HG03175 (cell line): ENCODE data around the gene AKR1B1.
"Not testable (repeated sequence)": the region's sequence is repeated elsewhere in the genome, so short reads cannot be mapped to it uniquely, and the experiment has no call there.

ENCODE experiments used
- ATAC-seq: cut with Tn5 transposase; IDR thresholded peaks from one replicate; pipeline ENCODE4 v1.9.1; 2021; ENCODE audit warnings: mild to moderate bottlenecking, moderate library complexity; ENCODE audit not compliant: unreplicated experiment

Gene AKR1B1

DNA sequence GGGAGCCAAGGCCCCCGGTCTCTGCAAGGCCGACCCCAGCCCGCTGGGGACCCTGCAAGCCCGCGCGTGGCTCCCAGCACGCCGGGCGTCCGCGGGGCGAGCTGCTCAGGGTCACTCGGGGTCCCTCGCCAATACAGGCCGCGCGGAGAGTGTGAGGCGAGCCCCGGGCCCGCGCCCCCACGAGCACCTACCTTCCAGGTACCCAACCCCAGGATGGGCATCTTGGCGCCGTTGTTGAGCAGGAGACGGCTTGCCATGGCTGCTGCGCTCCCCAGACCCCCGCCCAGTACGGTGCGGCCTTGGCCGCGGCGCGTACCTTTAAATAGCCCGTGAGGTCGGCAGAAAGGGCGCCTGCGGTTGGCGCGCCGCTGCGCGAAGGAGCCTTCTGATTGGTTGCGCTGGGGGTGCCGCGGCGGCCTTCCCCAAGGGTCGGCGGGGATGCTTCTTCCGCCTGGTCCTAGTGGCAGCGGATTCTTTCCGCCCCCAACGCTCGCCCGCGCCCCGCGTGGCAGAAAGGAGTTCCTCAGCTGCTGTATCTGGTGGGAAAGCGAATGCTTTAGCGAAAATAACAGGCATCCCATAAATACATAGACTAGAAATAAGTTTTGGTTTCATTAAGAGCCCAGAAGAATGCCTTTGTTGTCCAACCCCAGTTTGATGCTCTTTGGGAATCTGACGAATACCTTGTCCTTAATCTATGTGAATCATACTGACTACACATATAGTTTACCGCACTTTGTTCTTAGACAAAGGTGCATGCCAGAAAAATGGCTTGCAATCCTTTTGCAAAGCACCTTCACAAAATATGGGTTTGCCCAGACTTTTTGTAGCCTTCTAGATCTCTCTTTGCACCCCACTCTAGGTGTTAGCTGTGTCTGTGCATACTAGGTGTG is at the start of gene AKR1B1:
TSS of gene AKR1B1 (minus strand) at position 295 of the 893 bp plus-strand sequence. CDS start at position 257, 38 bp downstream.
- ATAC-seq = peak; percentile 95

DNA sequence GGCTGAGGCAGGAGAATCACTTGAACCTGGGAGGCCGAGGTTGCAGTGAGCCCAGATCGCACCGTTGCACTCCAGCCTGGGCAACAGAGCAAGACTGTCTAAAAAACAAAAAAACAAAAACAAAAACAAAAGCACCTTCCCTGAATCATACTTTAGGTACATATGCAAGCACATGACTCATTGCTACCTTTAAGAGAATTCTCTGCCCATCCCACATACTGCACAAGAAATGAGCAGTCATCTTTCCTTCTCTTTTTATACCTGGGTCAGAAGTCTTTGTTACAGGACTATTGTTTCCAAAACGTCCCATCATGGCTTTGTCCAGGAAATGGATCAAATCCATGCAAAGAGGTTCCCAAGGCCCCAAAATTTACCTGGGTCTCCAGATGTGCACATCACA is 47.0 kb upstream of the AKR1B1 start:
- no peak for ATAC-seq

DNA sequence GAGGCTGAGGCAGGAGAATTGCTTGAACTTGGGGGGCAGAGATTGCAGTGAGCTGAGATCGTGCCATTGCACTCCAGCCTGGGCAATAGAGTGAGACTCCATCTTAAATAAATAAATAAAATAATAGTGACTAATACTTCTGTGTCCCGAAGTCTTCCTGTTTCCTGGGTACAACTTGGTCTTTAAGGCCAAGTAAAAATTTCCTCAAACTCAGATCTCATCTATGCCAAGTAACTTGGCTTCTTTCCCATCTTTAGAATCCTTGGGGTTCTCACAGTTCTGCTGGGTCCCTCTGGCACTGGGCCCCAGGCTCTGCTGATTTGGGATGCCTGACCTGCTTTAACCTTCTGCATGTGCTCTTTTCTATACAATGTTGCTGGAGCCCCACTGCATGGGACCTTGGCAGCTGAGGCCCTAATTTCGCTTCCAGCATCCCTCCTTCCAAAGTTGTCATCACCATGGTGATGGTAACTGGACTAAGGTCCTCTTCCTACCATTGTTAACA is 45.8 kb upstream of the AKR1B1 start:
- ATAC-seq = no peak

DNA sequence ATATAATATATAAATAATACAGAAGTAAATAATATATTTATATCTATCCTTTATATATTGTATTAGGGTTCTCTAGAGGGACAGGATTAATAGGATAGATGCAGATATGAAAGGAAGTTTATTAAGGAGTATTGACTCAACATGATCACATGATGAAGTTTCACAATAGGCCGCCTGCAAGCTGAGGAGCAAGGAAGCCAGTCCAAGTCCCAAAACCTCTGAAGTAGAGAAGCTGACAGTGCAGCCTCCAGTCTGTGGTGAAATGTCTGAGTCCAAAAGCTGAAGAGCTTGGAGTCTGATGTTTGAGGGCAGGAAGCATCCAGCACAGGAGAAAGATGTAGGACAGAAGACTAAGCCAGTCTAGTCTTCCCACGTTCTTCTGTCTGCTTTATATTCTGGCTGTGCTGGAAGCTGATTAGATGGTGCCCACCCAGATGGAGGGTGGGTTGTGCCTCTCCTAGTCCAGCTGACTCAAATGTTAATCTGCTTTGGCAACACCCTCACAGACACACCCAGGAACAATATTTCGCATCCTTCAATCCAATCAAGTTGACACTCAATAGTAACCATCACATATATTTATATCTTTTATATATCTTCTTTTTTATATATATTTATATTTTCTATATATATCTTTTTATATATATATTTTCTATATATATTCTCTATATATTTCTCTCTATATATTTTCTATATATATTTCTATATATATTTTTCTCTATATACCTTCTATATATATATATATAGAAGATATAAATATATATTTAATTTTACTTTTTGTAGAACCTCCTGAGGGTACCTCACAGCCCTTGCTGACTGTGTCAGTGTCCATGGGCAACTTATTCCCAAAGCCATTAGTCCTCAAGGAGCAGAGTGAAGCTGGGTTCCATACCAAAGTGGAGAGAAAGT is 43.8 kb upstream of the AKR1B1 start:
- ATAC-seq = no peak

DNA sequence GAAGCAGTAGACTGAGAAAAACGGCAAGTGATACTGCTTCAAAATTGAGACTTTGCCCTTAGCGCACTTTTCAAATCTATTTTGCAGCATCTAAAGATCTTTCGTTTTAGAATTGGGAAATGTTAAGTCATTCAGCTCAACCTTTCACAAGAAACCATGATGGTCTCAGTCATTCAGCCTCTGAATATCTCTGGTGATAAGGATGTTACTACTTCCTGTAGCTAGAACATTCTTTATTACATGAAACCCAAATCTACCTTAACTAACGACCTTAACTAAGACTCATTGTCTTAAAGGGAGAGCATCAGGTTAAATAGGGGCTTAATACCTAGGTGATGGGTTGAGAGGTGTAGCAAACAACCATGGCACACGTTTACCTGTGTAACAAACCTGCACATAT is 42.1 kb upstream of the AKR1B1 start:
- ATAC-seq = no peak

DNA sequence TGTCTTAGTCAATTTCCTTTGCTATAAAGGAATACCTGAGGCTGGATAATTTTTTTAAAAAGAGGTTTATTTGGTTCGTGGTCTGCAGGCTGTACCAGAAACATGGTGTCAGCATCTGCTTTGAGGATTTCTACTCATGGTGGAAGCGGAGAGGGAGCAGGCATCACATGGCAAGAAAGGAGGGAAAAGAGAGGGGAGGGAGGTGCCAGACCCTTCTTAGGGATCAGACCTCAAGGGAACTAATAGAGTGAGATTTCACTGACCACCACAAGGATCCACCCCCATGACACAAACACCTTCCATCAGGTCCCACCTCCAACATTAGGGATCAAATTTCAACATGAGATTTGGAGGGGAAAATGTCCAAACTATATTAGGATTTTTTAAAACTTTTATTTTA is 41.5 kb upstream of the AKR1B1 start:
- no peak for ATAC-seq

DNA sequence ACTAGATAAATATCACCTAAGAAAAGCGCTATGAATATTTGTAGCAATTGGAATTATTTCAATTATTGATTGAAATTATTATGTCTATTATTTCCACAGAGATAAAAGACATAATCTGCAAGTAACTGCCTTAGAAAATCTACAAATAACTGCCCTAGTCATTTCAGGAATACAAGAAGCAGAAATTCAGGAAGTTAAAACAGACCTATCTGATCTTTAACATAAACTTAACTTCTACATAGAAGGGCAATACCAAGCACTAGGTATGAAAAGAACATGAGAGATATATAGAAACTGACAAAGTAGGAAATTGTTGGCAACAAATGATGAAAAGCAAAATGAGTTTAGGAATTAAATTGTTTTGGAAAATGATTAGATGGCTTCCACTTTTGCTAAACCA is 36.6 kb upstream of the AKR1B1 start:
- no peak for ATAC-seq

DNA sequence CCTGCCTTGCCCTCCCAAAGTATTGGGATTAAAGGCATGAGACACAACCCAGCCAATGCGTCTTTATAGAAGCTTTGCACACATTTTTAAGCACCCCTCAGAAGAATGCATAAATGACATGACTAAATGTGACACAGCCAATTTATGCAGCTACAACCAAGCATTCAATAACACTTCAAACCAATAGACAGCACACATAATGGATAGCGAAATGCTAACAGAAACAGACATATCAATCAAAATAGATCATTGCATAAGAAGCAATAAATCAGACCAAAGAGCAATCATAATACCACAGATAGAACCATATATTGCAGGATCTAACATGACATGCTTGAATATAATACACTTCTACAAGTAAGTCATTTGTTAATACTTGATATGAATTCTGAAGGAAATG is 34.2 kb upstream of the AKR1B1 start:
- ATAC-seq = no peak

DNA sequence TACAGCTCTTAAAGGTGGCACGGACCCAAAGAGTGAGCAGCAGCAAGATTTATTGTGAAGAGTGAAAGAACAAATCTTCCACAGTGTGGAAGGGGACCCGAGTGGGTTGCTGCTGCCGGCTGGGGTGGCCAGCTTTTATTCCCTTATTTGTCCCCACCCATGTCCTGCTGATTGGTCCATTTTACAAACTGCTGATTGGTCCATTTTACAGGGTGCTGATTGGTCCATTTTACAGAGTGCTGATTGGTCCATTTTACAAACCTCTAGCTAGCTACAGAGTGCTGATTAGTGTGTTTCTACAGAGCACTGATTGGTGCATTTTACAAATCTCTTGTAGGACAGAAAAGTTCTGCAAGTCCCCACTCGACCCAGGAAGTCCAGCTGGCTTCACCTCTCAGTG is 28.8 kb upstream of the AKR1B1 start:
- not testable (repeated sequence) for ATAC-seq

DNA sequence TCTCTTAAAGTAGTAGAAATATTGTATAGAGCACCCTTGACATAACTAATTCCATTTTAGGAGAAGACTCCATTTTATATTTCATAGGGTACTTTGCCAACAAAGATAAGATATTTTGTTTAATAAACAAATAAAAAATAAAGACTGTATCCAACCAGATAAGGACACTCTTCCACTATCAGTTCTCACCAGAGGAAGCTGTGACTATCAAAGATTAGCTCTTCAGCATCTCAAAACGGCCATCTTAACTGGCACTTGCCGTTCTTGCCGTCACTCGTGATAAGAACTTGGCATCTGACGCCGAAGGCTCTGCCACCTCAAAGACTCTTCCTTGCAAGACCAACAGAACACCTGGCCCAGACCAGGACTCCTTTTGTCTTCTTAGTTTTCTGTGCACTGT is 26.3 kb upstream of the AKR1B1 start:
- ATAC-seq = no peak

DNA sequence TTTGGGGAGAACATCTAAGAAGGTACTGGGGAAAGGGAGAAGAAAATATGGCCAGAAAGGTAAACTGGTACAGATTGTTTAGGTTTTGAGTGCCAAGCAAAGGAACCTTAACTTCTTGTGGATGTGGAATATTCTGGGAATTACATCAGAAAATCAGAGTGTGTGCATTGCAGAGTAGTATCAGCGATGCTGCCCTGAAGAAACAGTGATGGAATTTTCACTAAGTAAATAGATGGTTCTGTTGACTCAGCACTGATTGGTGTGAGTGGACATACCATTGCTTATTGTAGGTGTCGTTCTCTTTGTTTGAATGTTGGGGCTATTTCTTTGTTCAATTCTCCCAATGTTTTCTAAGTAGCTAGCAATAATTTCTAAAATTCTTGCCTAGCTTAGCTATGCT is 24.4 kb upstream of the AKR1B1 start:
- no peak for ATAC-seq

DNA sequence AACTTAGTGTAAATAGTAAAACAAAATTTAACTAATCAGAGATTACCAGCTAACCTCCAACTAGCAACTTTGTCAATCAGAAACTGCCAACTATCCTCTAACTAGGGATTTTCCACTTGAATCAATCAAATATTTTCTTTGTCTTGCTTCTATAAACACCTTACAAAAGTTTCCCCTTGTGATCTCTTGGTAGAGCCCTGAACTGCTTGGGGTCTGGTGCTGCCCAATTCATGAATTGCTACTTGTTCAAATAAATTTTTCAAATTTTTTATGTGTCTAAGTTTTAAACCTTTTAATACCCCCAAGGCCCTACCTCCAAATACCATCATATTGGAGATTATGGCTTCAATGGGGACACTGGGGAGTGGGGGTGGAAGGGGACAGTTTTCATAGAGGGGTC is 24.0 kb upstream of the AKR1B1 start:
- ATAC-seq = no peak

DNA sequence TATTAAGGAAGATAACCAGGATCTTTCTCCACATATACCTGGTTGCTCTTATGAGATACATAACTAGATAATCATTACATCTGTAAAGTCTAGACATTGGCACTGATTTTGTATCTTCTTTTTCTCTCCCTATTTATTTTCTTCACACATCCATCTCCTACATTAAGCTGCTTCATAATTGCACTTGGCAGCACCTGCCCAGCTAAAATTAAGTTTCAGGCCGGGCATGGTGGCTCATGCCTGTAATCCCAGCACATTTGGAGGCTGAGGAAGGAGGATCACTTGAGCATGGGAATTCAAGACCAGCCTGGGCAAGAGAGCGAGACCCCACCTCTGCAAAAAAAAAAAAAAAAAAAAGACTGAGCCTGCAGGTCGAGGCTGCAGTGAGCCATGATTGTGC is 22.3 kb upstream of the AKR1B1 start:
- ATAC-seq = no peak

DNA sequence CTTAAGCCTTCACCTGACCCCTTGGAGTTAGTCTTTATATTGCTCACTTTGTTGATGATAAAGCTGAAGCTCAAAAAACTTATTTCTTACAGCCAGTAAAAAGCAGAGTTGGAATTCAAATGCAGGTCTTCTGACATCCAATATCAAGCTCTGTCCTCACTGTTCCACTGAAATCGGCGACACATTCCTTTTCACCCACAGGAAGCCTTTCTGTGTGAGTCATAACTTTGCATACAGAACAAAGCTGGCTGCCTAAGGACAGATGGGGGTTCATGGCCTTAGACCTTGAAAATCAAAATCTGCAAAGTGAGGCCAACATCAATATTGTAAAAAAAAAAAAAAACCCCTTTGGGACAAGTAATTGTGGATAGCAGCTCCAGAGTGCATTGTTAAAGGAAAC is 21.8 kb upstream of the AKR1B1 start:
- no peak for ATAC-seq

DNA sequence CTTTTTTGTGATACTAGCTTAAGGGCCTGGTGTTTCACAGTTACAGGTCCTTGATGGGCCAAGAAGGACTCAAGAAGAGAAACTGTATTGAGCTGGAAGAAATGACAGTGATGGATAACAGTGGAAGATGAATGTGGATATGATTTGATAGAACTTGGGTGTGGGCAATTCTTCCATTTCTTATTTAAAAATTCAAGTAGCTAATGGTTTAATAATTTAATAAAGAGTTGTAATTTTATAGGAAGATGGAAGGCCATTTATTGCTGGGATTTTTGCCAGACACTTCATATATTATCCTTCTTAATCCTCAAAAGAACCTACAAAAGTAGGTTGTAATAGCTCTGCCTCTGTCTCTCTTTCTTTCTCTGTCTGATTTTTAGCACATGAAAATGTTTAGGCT is 21.3 kb upstream of the AKR1B1 start:
- ATAC-seq = no peak

DNA sequence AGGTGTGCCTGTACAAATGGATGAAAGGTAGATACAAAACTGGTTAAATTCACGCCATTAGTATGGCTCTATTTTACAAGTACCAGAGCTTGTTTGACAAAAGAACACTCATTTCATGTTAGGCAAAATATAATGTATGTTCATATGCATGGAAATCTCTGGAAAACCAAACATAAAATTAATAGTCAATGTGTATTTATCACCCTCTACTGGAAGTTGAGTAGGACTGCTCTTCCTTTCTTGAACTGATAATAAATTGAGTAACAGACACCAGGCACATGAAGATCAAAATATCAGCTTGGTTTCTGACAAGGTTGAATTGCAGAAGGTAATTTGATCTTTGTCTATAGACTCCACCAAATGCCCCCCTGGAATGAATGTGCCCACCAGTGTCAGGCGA is 19.8 kb upstream of the AKR1B1 start:
- ATAC-seq = no peak

DNA sequence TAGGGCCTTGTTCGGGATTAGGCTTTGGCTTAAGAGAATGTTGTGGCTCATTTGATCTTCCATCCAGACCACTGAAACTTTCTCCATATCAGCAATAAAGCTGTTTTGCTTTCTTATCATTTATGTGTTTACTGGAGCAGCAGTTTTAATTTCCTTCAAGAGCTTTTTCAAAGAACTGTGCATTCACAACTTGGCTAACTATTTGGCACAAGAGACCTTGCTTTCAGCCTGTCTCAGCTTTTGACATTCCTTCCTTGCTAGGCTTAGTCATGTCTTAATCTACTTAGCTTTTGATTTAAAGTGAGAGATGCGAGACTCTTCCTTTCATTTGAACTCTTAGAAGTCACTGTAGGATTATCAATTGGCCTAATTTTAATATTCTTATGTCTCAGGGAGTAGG is 19.1 kb upstream of the AKR1B1 start:
- no peak for ATAC-seq

DNA sequence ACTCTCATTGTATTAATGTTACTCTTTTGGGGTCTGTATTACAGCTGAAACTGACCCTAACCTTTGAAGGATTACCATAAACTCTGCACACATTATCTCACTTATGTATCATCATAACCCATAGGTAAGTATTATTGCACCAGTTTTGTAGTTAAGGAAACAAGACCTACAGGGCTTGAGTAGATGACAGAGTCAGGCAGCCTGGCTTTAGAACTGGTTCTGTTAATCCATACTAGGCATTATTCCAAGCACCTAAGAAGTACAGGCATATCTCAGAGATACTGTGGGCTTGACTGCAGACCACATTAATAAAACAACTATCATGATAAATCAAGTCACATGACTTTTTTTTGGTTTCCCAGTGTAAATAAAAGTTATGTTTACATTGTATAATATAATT is 17.1 kb upstream of the AKR1B1 start:
- no peak for ATAC-seq

DNA sequence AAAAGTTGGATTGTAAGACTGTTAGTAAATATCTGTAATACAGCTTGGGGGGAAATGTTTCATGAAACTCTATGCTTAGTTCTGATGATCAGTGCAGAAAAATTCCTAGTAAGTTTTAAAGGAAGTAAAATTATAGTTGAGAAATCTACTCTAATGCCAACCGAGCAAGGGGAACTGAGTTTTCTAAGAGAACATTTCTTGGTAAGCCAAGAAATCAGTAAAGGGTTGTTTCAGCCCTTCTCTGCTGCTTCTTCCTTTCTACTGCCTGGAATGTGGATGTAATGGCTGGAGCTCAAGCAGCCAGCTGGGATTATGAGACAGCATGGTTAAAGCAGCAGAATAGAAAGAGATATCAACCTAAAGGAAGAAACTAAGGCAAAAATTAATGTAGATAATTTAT is 15.9 kb upstream of the AKR1B1 start:
- ATAC-seq = no peak

DNA sequence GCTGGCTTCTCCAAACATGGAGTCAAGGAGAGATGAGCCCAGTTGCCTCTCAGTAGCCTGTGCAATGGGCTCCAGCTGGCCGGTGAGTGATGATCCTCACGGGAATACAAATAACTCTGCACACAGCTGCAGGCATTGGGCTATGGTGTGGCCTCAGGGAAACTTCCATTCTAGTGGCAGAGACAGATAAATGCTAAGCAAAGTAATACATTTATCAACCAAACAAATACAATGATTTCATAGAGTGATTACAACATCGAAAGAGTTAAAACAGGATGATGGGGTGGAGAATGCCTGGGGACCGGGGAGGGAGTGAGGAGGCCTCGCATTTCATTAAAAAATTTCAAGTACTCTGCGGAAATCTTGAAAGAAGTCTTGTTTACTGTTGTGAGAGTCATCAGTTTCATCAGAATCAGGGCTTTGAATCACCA is 15.0 kb upstream of the AKR1B1 start:
- ATAC-seq = no peak

DNA sequence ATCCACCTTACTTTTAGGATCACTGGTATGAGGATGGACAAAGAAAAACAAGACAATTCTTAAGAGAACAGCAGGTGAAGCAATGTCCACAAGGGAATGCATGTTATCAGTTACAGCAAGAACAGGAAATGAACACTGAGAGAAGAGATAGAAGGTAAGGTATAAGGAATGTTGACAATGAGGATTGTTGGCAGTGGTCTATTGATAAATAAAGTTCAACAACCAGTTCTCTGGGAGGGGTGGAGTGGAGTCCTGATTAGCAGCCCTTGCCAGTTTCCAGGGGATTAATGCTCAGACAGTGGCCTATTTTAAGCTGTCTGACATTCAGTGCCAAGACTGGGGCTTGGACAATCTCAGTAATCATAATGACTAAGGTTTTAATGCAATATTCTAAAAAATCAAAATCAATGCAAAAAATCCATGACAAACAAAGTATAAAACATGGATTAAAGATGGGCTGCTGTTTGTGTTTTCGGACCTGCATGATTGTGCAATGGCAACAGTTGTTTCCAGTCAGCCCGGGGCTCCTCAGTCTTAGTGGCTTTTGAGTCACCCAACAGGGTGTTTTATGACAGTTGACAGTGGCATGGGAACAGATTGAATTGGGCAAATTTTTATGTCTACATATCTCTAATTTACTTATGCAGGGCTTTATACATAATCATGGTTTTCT is 13.8 kb upstream of the AKR1B1 start:
- ATAC-seq = no peak
